Activated T-helper 17 cell treated with anti-CD3 and anti-CD28 coated beads, Interleukin-2, amount 50 U/mL, for 72 hours (primary cell): ENCODE results near the gene DEPDC1B. TPM values are rescaled to one million over a fixed set of nuclear protein-coding genes. Genes with fewer than 3 reads are reported as not detected.
"Not testable (repeated sequence)": the region's sequence is repeated elsewhere in the genome, so short reads cannot be mapped to it uniquely, and the experiment has no call there.

Source experiments
- ATAC-seq: fragments of 150-1000 bp; cut with Tn5 transposase; replicated peaks from 2 replicates; pipeline ENCODE4 v1.10.0; 2021; ENCODE audit warnings: mild to moderate bottlenecking, moderate library complexity
- H3K27ac Mint-ChIP-seq: one replicate; pipeline ENCODE4 v1.8.0; 2022; ENCODE audit warnings: mixed read lengths
- H3K27me3 Mint-ChIP-seq: one replicate; pipeline ENCODE4 v1.8.0; 2022; ENCODE audit warnings: mixed read lengths
- H3K36me3 Mint-ChIP-seq: one replicate; pipeline ENCODE4 v1.8.0; 2022; ENCODE audit warnings: low read depth, mild to moderate bottlenecking, mixed read lengths
- H3K4me1 Mint-ChIP-seq: one replicate; pipeline ENCODE4 v1.8.0; 2022; ENCODE audit warnings: mixed read lengths
- H3K4me3 Mint-ChIP-seq: one replicate; pipeline ENCODE4 v1.8.0; 2022; ENCODE audit warnings: mild to moderate bottlenecking, mixed read lengths
- H3K9me3 Mint-ChIP-seq: one replicate; pipeline ENCODE4 v1.8.0; 2022; ENCODE audit warnings: mixed read lengths
- total RNA-seq, 2 donors: library from RNA; stranded (reverse); gene quantifications; one replicate each; pipeline ENCODE4 v1.2.3, GENCODE V29; 2022

The DEPDC1B gene, protein sequence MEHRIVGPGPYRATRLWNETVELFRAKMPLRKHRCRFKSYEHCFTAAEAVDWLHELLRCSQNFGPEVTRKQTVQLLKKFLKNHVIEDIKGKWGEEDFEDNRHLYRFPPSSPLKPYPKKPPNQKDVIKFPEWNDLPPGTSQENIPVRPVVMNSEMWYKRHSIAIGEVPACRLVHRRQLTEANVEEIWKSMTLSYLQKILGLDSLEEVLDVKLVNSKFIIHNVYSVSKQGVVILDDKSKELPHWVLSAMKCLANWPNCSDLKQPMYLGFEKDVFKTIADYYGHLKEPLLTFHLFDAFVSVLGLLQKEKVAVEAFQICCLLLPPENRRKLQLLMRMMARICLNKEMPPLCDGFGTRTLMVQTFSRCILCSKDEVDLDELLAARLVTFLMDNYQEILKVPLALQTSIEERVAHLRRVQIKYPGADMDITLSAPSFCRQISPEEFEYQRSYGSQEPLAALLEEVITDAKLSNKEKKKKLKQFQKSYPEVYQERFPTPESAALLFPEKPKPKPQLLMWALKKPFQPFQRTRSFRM
- total RNA-seq: 10 to 100 TPM; 29.5 to 37.9 TPM

- no peaks in the 10 kb centered on the region for H3K36me3 Mint-ChIP-seq
- peak; percentile 98 for ATAC-seq
- peak within 1 kb of the TSS; percentile 93 for H3K4me3 Mint-ChIP-seq
- H3K4me1 Mint-ChIP-seq: peaks cover 8% of the 10 kb centered on the region
- no peaks in the 10 kb centered on the region for H3K27me3 Mint-ChIP-seq
- no peaks in the 10 kb centered on the region for H3K9me3 Mint-ChIP-seq
- H3K27ac Mint-ChIP-seq: peak within 1 kb of the TSS; percentile 80
Measured at GRCh38 chr5:60699609-60700415, at the start of gene DEPDC1B. Gene DEPDC1B (minus strand): TSS chr5:60700166. CDS start chr5:60700093, 73 bp downstream.

DNA sequence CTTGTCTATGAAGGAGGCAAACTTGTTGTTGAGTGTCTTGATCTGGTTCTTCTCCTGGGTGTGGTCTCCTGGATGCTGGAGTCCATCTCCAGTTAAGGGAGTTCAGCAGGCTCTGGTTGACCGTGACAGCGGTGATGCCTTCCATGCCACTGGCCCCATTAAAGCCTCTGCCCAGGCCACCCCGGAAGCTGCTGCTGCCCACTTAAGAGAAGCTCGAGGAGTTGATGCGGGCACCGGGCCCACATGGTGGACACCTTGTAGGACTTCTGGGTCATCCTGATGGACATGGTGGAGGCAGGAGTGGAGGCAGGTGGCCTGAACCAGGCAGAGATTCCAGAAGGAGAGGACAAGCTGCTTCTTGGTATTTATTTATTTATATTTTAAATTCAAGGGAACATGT lies 44.7 kb upstream of the DEPDC1B start:
- H3K4me1 Mint-ChIP-seq: no peaks in the 10 kb centered on the region
- no peak overlapping the region for H3K4me3 Mint-ChIP-seq
- H3K36me3 Mint-ChIP-seq: no peaks in the 10 kb centered on the region
- peaks cover 15% of the 10 kb centered on the region for H3K9me3 Mint-ChIP-seq
- no peak for ATAC-seq
- H3K27ac Mint-ChIP-seq: no peak overlapping the region
- peaks cover 14% of the 10 kb centered on the region for H3K27me3 Mint-ChIP-seq

DNA sequence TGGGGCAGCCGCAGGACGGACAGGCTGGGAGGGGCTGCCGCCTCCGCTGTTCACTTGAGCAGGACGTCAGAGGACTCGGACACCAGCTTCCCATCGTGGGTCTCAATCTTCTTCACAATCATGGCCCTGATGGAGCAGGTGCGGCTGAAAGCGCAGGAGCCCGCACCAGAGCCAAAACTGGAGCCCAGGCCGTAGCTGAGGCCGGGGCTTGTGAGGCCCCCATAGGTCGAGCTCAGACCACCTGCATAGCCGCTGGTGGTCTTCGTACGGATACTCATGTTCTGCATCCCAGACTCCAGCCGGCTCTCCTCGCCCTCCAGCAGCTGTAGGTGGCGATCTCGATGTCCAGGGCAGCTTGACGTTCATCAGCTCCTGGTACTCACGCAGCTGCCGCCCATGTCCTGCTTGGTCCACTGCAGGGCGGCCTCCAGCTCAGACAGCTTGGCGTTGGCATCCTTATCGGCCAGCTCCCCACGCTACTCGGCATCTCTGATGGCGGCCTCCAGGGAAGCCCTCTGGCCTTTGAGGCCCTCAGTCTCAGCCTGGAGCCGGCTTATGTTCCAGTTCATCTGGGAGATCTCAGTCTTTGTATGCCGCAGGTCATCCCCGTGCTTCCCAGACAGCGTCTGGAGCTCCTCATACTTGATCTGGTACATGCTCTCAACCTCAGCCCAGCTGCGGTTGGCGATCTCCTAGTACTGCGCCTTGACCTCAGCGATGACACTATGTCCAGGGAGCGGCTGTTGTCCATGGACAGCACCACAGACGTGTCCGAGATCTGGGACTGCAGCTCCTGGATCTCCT lies 43.7 kb upstream of the DEPDC1B start:
- Mint-ChIP-seq H3K27ac (no peak overlapping the region), H3K9me3 (peaks cover 19% of the 10 kb centered on the region), H3K4me3 (no peak overlapping the region), H3K36me3 (no peaks in the 10 kb centered on the region), H3K27me3 (peaks cover 14% of the 10 kb centered on the region), H3K4me1 (no peaks in the 10 kb centered on the region)
- ATAC-seq: no peak

GRCh38 chr5:60740322-60740721 lies 40.4 kb upstream of the DEPDC1B start:
- H3K36me3 Mint-ChIP-seq: no peaks in the 10 kb centered on the region
- H3K9me3 Mint-ChIP-seq: peaks cover 19% of the 10 kb centered on the region
- no peak overlapping the region for H3K4me3 Mint-ChIP-seq
- no peak for ATAC-seq
- H3K27ac Mint-ChIP-seq: no peak overlapping the region
- peaks cover 5% of the 10 kb centered on the region for H3K27me3 Mint-ChIP-seq
- no peaks in the 10 kb centered on the region for H3K4me1 Mint-ChIP-seq

DNA sequence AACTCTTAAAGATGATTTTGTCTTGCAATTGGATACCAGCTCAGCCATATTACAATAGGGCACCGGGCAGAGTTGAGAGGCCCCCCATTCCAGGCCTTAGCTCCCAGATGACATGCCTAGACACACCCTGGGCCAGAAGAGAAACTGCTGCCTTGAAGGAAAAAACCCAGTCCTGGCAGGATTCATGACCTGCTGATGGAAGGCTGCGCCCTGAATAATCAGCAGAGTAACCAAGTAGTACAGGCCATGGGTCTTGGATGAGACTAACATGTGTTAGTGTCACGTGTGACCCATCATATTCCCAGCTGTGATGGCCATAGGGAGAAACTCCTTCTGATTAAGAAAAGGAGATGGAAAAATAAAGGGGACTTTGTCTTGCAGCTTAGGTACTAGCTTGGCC lies 39.0 kb upstream of the DEPDC1B start:
- Mint-ChIP-seq H3K36me3 (no peaks in the 10 kb centered on the region), H3K9me3 (peaks cover 14% of the 10 kb centered on the region), H3K27ac (no peak overlapping the region), H3K4me3 (no peak overlapping the region), H3K27me3 (peaks cover 5% of the 10 kb centered on the region), H3K4me1 (no peaks in the 10 kb centered on the region)
- no peak for ATAC-seq

GRCh38 chr5:60738461-60738860 lies 38.5 kb upstream of the DEPDC1B start:
- no peak for ATAC-seq
- Mint-ChIP-seq H3K4me1 (no peaks in the 10 kb centered on the region), H3K36me3 (no peaks in the 10 kb centered on the region), H3K27ac (no peak overlapping the region), H3K27me3 (peaks cover 5% of the 10 kb centered on the region), H3K9me3 (peaks cover 14% of the 10 kb centered on the region), H3K4me3 (no peak overlapping the region)

DNA sequence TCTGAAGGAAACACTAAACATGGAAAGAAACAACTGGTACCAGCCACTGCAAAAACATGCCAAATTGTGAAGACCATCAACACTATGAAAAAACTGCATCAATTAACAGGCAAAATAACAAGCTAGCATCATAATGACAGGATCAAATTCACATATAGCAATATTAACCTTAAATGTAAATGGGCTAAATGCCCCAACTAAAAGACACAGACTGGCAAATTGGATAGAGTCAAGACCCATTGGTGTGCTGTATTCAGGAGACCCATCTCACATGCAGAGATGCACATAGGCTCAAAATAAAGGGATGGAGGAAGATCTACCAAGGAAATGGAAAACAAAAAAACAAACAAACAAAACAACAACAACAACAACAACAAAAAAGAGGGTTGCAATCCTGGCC lies 30.9 kb upstream of the DEPDC1B start:
- not testable (repeated sequence) for H3K9me3 Mint-ChIP-seq, H3K27ac Mint-ChIP-seq, ATAC-seq, H3K4me3 Mint-ChIP-seq, H3K36me3 Mint-ChIP-seq, H3K4me1 Mint-ChIP-seq
- peaks cover 15% of the 10 kb centered on the region for H3K27me3 Mint-ChIP-seq

- H3K27ac Mint-ChIP-seq: no peak overlapping the region
- H3K4me3 Mint-ChIP-seq: no peak overlapping the region
- no peaks in the 10 kb centered on the region for H3K4me1 Mint-ChIP-seq
- H3K36me3 Mint-ChIP-seq: no peaks in the 10 kb centered on the region
- no peak for ATAC-seq
- H3K9me3 Mint-ChIP-seq: no peaks in the 10 kb centered on the region
- H3K27me3 Mint-ChIP-seq: peaks cover 15% of the 10 kb centered on the region
Measured at GRCh38 chr5:60727033-60727679, 27.2 kb upstream of the DEPDC1B start.

DNA sequence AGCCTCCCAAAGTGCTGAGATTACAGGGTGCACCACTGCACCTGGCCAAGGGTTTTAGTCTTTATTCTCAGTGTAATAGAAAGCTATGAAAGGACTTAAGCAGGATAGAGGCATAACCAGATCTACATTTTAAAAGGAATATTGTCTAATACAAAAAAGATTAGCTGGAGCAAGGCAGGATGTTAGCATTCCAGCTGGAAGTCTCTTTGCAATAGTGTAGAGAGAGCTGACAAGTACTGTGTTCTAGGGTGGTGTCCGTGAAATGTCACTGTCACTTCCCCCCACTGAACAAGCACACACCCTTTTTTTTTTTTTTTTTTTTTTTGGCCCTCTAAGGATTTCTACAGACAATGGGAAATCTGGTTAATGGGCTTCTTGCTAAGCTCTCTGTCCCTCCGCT lies 24.2 kb upstream of the DEPDC1B start:
- Mint-ChIP-seq H3K36me3 (no peaks in the 10 kb centered on the region), H3K4me1 (no peaks in the 10 kb centered on the region), H3K27me3 (no peaks in the 10 kb centered on the region), H3K9me3 (no peaks in the 10 kb centered on the region), H3K27ac (no peak overlapping the region), H3K4me3 (no peak overlapping the region)
- no peak for ATAC-seq

GRCh38 chr5:60722416-60722815 lies 22.4 kb upstream of the DEPDC1B start:
- Mint-ChIP-seq H3K9me3 (no peaks in the 10 kb centered on the region), H3K27me3 (peaks cover 4% of the 10 kb centered on the region), H3K4me3 (no peak overlapping the region), H3K4me1 (no peaks in the 10 kb centered on the region), H3K36me3 (no peaks in the 10 kb centered on the region), H3K27ac (no peak overlapping the region)
- ATAC-seq: no peak

- Mint-ChIP-seq H3K27me3 (peaks cover 15% of the 10 kb centered on the region), H3K4me3 (no peak overlapping the region), H3K36me3 (no peaks in the 10 kb centered on the region), H3K27ac (no peak overlapping the region), H3K4me1 (no peaks in the 10 kb centered on the region), H3K9me3 (peaks cover 3% of the 10 kb centered on the region)
- ATAC-seq: no peak
Measured at GRCh38 chr5:60719329-60719728, 19.4 kb upstream of the DEPDC1B start.

DNA sequence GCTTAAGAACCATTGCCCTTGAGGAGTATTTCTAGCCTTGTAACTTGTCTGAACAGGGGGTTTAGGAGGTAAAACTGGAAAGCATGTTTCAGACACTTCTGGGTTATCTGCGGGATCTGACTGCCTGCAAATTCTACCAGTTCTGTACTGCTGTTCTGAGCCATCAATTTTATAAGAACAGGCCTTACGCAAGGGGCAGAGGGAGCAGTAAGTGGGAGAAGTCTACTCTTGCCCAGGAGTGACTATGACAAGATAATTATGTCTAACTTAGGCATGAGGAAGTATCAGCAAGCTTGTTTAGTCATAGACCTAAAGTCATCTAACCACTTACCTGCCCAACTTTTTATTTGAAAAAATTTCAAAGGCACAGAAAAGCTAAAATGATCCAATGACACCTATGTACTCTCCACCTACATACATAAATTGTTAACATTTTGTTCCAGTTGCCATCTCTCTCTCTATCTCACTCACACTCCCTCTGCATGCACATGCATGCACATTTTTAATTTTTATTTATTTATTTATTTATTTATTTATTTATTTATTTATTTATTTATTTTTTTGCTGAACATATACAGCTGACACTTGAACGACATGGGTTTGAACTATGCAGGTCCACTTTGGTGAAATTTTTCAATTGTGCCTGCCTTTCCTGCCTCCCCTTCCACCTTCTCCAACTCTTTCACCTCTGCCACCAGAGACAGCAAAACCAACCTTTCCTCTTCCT lies 18.4 kb upstream of the DEPDC1B start:
- no peak overlapping the region for H3K27ac Mint-ChIP-seq
- H3K4me3 Mint-ChIP-seq: no peak overlapping the region
- H3K27me3 Mint-ChIP-seq: peaks cover 17% of the 10 kb centered on the region
- no peaks in the 10 kb centered on the region for H3K36me3 Mint-ChIP-seq
- peaks cover 3% of the 10 kb centered on the region for H3K9me3 Mint-ChIP-seq
- ATAC-seq: no peak
- H3K4me1 Mint-ChIP-seq: no peaks in the 10 kb centered on the region

- not testable (repeated sequence) for ATAC-seq, H3K4me3 Mint-ChIP-seq, H3K36me3 Mint-ChIP-seq, H3K27ac Mint-ChIP-seq, H3K4me1 Mint-ChIP-seq, H3K9me3 Mint-ChIP-seq
- peaks cover 25% of the 10 kb centered on the region for H3K27me3 Mint-ChIP-seq
Measured at GRCh38 chr5:60715201-60715928, 15.4 kb upstream of the DEPDC1B start.
